HEK293T (cell line): ENCODE results near the gene AQP6.

ENCODE experiments used
- CTCF ChIA-PET: fragments of 350-600 bp; formaldehyde crosslinking; extraction: SDS; loops from one replicate; lab custom pipeline; 2021; ENCODE audit warnings: antibody characterized with exemption, inconsistent platforms; lab: Yijun Ruan, JAX
- POLR2A ChIA-PET: fragments of 350-600 bp; formaldehyde crosslinking; extraction: SDS; loops from one replicate; lab custom pipeline; 2020; ENCODE audit warnings: antibody characterized with exemption, inconsistent platforms; lab: Yijun Ruan, JAX
- DNase-seq: peaks from one replicate; pipeline ENCODE4 v3.0.0; 2012; ENCODE audit warnings: mixed read lengths; ENCODE audit errors: extremely low spot score
- ARNT ChIP-seq: fragments of 450-650 bp; IDR thresholded peaks from 2 replicates; pipeline ENCODE4 v1.6.1; 2017; ENCODE audit warnings: mild to moderate bottlenecking
- BHLHE40 ChIP-seq: fragments of 450-650 bp; IDR thresholded peaks from 2 replicates; pipeline ENCODE4 v1.6.1; 2016; ENCODE audit warnings: mild to moderate bottlenecking, moderate library complexity, borderline replicate concordance
- CTBP1 ChIP-seq: fragments of 450-650 bp; IDR thresholded peaks from 2 replicates; pipeline ENCODE4 v1.6.1; 2016; ENCODE audit warnings: borderline replicate concordance
- ELF4 ChIP-seq: fragments of 450-650 bp; IDR thresholded peaks from 2 replicates; pipeline ENCODE4 v1.6.1; 2017; ENCODE audit warnings: antibody characterized with exemption
- FOXA1 ChIP-seq: fragments of 450-650 bp; IDR thresholded peaks from 2 replicates; pipeline ENCODE4 v1.6.1; 2016; ENCODE audit warnings: mild to moderate bottlenecking
- FOXK2 ChIP-seq: fragments of 450-650 bp; IDR thresholded peaks from 2 replicates; pipeline ENCODE4 v1.6.1; 2016; ENCODE audit warnings: mild to moderate bottlenecking
- FOXM1 ChIP-seq: fragments of 450-650 bp; IDR thresholded peaks from 2 replicates; pipeline ENCODE4 v1.6.1; 2017; ENCODE audit warnings: mild to moderate bottlenecking, borderline replicate concordance
- HDGF ChIP-seq: fragments of 450-650 bp; IDR thresholded peaks from 2 replicates; pipeline ENCODE4 v1.6.1; 2017; ENCODE audit warnings: antibody characterized with exemption, borderline replicate concordance
- L3MBTL2 ChIP-seq: fragments of 450-650 bp; conservative IDR thresholded peaks from 2 replicates; pipeline ENCODE4 v1.6.1; 2016; ENCODE audit warnings: mild to moderate bottlenecking
- LEF1 ChIP-seq: fragments of 450-650 bp; IDR thresholded peaks from 2 replicates; pipeline ENCODE4 v1.6.1; 2017; ENCODE audit warnings: mild to moderate bottlenecking, borderline replicate concordance
- NFRKB ChIP-seq: fragments of 450-650 bp; IDR thresholded peaks from 2 replicates; pipeline ENCODE4 v1.6.1; 2016; ENCODE audit warnings: mild to moderate bottlenecking, moderate library complexity
- PKNOX1 ChIP-seq: fragments of 450-650 bp; IDR thresholded peaks from 2 replicates; pipeline ENCODE4 v1.6.1; 2016
- SP1 ChIP-seq: fragments of 450-650 bp; IDR thresholded peaks from 2 replicates; pipeline ENCODE4 v1.6.1; 2017
- SUZ12 ChIP-seq: fragments of 450-650 bp; IDR thresholded peaks from 2 replicates; pipeline ENCODE4 v1.6.1; 2016; ENCODE audit warnings: mild to moderate bottlenecking
- TARDBP ChIP-seq: fragments of 450-650 bp; IDR thresholded peaks from 2 replicates; pipeline ENCODE4 v1.6.1; 2016
- ZNF384 ChIP-seq: fragments of 450-650 bp; IDR thresholded peaks from 2 replicates; pipeline ENCODE4 v1.6.1; 2016

The AQP6 gene

GRCh38 chr12:49946086-49946485, 26.7 kb upstream of the AQP6 start:
- DNase-seq = no peak
- POLR2A ChIA-PET = interaction anchor here (0.7 to 1.4 kb wide), 2 partner anchors 48 to 77 kb away, joined by 3 to 8 read pairs; no protein-coding TSS in a partner anchor
- CTCF ChIA-PET = interaction anchor here (0.6 to 2.8 kb wide), 24 partner anchors 9 to 396 kb away, joined by 3 to 25 read pairs (median 4); partner anchors contain the start of gene TMBIM6
- TF ChIP-seq ELF4 (no peak), SP1 (no peak), CTBP1 (no peak), ARNT (no peak), LEF1 (no peak), L3MBTL2 (no peak), FOXM1 (no peak), BHLHE40 (no peak), PKNOX1 (no peak)

GRCh38 chr12:49946497-49946896, 26.2 kb upstream of the AQP6 start:
- CTCF ChIA-PET = interaction anchor here (0.6 to 2.8 kb wide), 12 partner anchors 9 to 396 kb away, joined by 3 to 25 read pairs (median 4); no protein-coding TSS in a partner anchor
- POLR2A ChIA-PET = interaction anchor here (0.7 to 1.4 kb wide), 2 partner anchors 48 to 77 kb away, joined by 3 to 8 read pairs; no protein-coding TSS in a partner anchor
- TF ChIP-seq LEF1 = no peak
- no peak for TF ChIP-seq FOXA1
- TF ChIP-seq ELF4 = no peak
- no peak for TF ChIP-seq HDGF
- TF ChIP-seq NFRKB = no peak
- TF ChIP-seq PKNOX1 = no peak
- TF ChIP-seq ZNF384 = no peak
- no peak for TF ChIP-seq SP1
- no peak for DNase-seq

GRCh38 chr12:49947593-49948226, 25.0 kb upstream of the AQP6 start:
- ChIA-PET POLR2A (no interaction called here), CTCF (interaction anchor here (0.6 kb wide), 1 partner anchor 123 kb away, joined by 3 read pairs; no protein-coding TSS in a partner anchor)
- no peak for DNase-seq
- no peak for TF ChIP-seq FOXA1
- TF ChIP-seq NFRKB = no peak
- no peak for TF ChIP-seq FOXK2

GRCh38 chr12:49948866-49949845, 23.6 kb upstream of the AQP6 start:
- TF ChIP-seq TARDBP (no peak), ARNT (no peak), FOXK2 (no peak), LEF1 (no peak), SUZ12 (no peak), SP1 (no peak), PKNOX1 (no peak), NFRKB (no peak), ELF4 (no peak), ZNF384 (no peak), FOXA1 (no peak), FOXM1 (no peak), BHLHE40 (no peak)
- DNase-seq = no peak
- POLR2A ChIA-PET = no interaction called here
- CTCF ChIA-PET = interaction anchor here (1.0 to 1.4 kb wide), 2 partner anchors 18 to 90 kb away, joined by 3 to 4 read pairs; no protein-coding TSS in a partner anchor

GRCh38 chr12:49949866-49950265, 22.9 kb upstream of the AQP6 start:
- POLR2A ChIA-PET = no interaction called here
- TF ChIP-seq FOXA1 = no peak
- TF ChIP-seq BHLHE40 = no peak
- no peak for TF ChIP-seq TARDBP
- TF ChIP-seq FOXM1 = no peak
- CTCF ChIA-PET = interaction anchor here (1.0 to 1.4 kb wide), 2 partner anchors 17 to 89 kb away, joined by 3 to 4 read pairs; no protein-coding TSS in a partner anchor
- DNase-seq = no peak
